BE2C (cell line): ENCODE measurements around the gene MAP2K4.

Source experiments
- DNase-seq: peaks from one replicate; pipeline ENCODE4 v3.0.0-alpha.2; 2020
- H3K27me3 ChIP-seq: fragments of 250-450 bp; sonication (Bioruptor Pico); 2 replicates; pipeline ENCODE4 v1.5.1; 2020; ENCODE audit warnings: mild to moderate bottlenecking
- H3K36me3 ChIP-seq: fragments of 250-450 bp; sonication (Bioruptor Pico); 2 replicates; pipeline ENCODE4 v1.5.1; 2020; ENCODE audit warnings: mild to moderate bottlenecking
- H3K4me1 ChIP-seq: fragments of 250-450 bp; sonication (Bioruptor Pico); 2 replicates; pipeline ENCODE4 v1.5.1; 2020
- H3K4me3 ChIP-seq: 2 replicates; pipeline ENCODE4 v1.5.1; 2011; ENCODE audit warnings: low read depth, low read length
- H3K9me3 ChIP-seq: fragments of 250-450 bp; sonication (Bioruptor Pico); 2 replicates; pipeline ENCODE4 v1.5.1; 2020
- CTCF ChIP-seq: IDR thresholded peaks from 2 replicates; pipeline ENCODE4 v1.5.1; 2012; ENCODE audit warnings: mild to moderate bottlenecking, low read depth, low read length

The MAP2K4 gene

GRCh38 chr17:12114686-12115418, 94.2 kb downstream of the MAP2K4 start:
- no peaks in the 10 kb centered on the region for H3K4me1 ChIP-seq
- DNase-seq, result no peak
- H3K9me3 ChIP-seq, result no peaks in the 10 kb centered on the region
- no peak for TF ChIP-seq CTCF
- no peaks in the 10 kb centered on the region for H3K27me3 ChIP-seq
- no peaks in the 10 kb centered on the region for H3K36me3 ChIP-seq
- H3K4me3 ChIP-seq, result no peak overlapping the region

GRCh38 chr17:12116143-12116542, 95.5 kb downstream of the MAP2K4 start:
- H3K4me1 ChIP-seq, result no peaks in the 10 kb centered on the region
- no peaks in the 10 kb centered on the region for H3K27me3 ChIP-seq
- no peak overlapping the region for H3K4me3 ChIP-seq
- TF ChIP-seq CTCF, result no peak
- DNase-seq, result no peak
- no peaks in the 10 kb centered on the region for H3K36me3 ChIP-seq
- H3K9me3 ChIP-seq, result no peaks in the 10 kb centered on the region

- no peaks in the 10 kb centered on the region for H3K27me3 ChIP-seq
- H3K4me3 ChIP-seq, result no peak overlapping the region
- no peaks in the 10 kb centered on the region for H3K4me1 ChIP-seq
- H3K36me3 ChIP-seq, result no peaks in the 10 kb centered on the region
- DNase-seq, result no peak
- no peak for TF ChIP-seq CTCF
- H3K9me3 ChIP-seq, result no peaks in the 10 kb centered on the region
Measured at GRCh38 chr17:12118617-12119016, 97.9 kb downstream of the MAP2K4 start.

- H3K27me3 ChIP-seq, result no peaks in the 10 kb centered on the region
- no peak for TF ChIP-seq CTCF
- H3K36me3 ChIP-seq, result no peaks in the 10 kb centered on the region
- H3K4me1 ChIP-seq, result no peaks in the 10 kb centered on the region
- no peaks in the 10 kb centered on the region for H3K9me3 ChIP-seq
- no peak overlapping the region for H3K4me3 ChIP-seq
- no peak for DNase-seq
Measured at GRCh38 chr17:12122075-12122474, 101.4 kb downstream of the MAP2K4 start.

- Histone ChIP-seq H3K27me3 (no peaks in the 10 kb centered on the region), H3K4me1 (no peaks in the 10 kb centered on the region), H3K9me3 (no peaks in the 10 kb centered on the region), H3K4me3 (no peak overlapping the region), H3K36me3 (no peaks in the 10 kb centered on the region)
- no peak for TF ChIP-seq CTCF
- DNase-seq, result no peak
Measured at GRCh38 chr17:12127177-12127576, 106.5 kb downstream of the MAP2K4 start.

- Histone ChIP-seq H3K4me1 (no peaks in the 10 kb centered on the region), H3K27me3 (no peaks in the 10 kb centered on the region), H3K4me3 (no peak overlapping the region), H3K36me3 (no peaks in the 10 kb centered on the region), H3K9me3 (no peaks in the 10 kb centered on the region)
- TF ChIP-seq CTCF, result no peak
- DNase-seq, result no peak
Measured at GRCh38 chr17:12127667-12128066, 107.0 kb downstream of the MAP2K4 start.
